Prostate gland (tissue), 2 donors: ENCODE measurements around the gene FBXO10.

Experiments used
- POLR2A ChIP-seq: fragments of 450-650 bp; IDR thresholded peaks from one replicate; pipeline ENCODE4 v1.6.1; 2016; ENCODE audit warnings: antibody characterized with exemption, mild to moderate bottlenecking
- POLR2AphosphoS5 ChIP-seq: sonication (generic); formaldehyde crosslinking; IDR thresholded peaks from one replicate; pipeline ENCODE4 v1.6.1; 2017; ENCODE audit warnings: antibody characterized with exemption
- TF ChIP-seq, protein P1 (sequence below), 4 experiments: fragments of 200-600 bp in 2 of 4; fragments of 450-650 bp in 2 of 4; sonication (generic) in 2 of 4; IDR thresholded peaks; 1 replicate in 3 of 4; 2 replicates in 1 of 4; pipeline ENCODE4 v1.5.1; 2016 to 2019; ENCODE audit warnings: antibody characterized with exemption in 4 of 4, mild to moderate bottlenecking in 2 of 4, moderate library complexity in 2 of 4

DNA sequence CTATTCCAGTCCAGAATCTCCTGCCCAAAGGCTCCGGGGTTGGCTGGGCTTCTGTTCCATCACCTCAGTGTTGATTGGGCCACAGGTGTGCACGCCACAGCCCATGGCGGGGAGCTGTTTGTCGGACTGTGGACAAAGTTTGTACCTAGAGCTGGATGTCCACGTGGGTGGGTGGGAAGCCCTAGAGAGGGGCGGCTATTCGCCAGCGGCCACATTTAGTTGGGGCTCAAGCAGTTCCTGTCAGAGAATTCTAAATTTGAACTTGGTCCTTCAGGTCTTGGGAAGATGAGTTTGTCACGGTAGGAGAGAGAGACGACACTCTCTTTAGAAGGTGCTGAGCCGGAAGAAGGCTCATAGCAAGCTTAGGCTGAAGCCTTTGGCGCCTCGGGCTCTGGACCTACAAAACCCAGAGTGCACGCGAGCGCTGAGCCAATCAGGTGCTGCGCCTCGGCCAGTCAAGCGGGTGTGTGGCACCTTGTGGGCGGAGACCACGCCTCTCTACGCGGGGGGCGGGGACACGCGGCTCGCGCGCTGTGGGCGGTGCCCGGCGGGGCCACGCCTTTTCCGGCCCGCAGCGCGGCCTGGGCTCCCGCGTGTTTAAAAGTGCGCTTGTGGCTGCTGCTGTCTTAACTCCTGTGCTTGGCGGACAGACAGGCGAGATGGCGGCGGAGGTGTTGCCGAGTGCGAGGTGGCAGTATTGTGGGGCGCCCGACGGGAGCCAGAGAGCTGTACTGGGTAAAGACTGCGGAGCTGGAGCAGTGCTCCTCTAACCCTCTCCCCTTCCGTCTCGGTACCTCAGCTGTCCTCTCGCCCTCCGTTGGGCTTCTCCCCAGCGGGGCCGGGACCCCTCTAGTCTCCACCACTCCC lies 90.6 kb downstream of the FBXO10 start, which contains the start of gene POLR1E:
- TF ChIP-seq, protein P1, sequence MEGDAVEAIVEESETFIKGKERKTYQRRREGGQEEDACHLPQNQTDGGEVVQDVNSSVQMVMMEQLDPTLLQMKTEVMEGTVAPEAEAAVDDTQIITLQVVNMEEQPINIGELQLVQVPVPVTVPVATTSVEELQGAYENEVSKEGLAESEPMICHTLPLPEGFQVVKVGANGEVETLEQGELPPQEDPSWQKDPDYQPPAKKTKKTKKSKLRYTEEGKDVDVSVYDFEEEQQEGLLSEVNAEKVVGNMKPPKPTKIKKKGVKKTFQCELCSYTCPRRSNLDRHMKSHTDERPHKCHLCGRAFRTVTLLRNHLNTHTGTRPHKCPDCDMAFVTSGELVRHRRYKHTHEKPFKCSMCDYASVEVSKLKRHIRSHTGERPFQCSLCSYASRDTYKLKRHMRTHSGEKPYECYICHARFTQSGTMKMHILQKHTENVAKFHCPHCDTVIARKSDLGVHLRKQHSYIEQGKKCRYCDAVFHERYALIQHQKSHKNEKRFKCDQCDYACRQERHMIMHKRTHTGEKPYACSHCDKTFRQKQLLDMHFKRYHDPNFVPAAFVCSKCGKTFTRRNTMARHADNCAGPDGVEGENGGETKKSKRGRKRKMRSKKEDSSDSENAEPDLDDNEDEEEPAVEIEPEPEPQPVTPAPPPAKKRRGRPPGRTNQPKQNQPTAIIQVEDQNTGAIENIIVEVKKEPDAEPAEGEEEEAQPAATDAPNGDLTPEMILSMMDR (IDR thresholded peaks at IDR 0.05), result no peak
- TF ChIP-seq POLR2A (peak; percentile 67), POLR2AphosphoS5 (peak; percentile 87)
